Skin of body (tissue), 2 donors: ENCODE data around the gene RNU2-63P. TPM values are rescaled to one million over a fixed set of nuclear protein-coding genes. Genes with fewer than 3 reads are reported as not detected.
A peak's percentile ranks its signal among the peaks of the same experiment; 100 is the strongest.
"Not testable (repeated sequence)": the region's sequence is repeated elsewhere in the genome, so short reads cannot be mapped to it uniquely, and the experiment has no call there.

Source experiments
- DNase-seq: peaks from one replicate; lab custom pipeline; 2025; lab: John Stamatoyannopoulos, UW
- total RNA-seq: library from RNA; depleted of rRNA; stranded (reverse); fragments of >200 nt; gene quantifications from one replicate; pipeline ENCODE4 v1.2.3, GENCODE V29; 2014

RNU2-63P gene
- total RNA-seq, 1 donor from 2014 or later = not detected

DNA sequence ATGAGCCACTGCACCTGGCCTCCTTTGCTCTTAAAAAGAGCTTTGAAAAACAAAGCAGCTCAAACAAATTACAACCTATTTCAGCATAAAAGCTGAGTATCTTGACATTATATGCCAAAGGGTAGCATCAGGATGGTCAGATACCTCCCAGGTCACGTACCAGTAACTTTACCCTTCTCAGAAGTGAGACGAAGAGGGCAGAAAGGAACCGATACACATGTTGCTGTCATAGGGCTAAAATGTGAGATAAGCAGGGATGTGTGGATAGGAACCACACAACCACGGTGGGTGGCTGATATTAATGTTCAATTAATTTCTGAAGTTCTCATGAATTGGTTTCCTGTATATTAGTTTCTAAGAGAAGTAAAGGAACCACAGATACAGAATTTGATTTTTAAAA lies 12.6 kb upstream of the RNU2-63P start:
- DNase-seq = no peak

DNA sequence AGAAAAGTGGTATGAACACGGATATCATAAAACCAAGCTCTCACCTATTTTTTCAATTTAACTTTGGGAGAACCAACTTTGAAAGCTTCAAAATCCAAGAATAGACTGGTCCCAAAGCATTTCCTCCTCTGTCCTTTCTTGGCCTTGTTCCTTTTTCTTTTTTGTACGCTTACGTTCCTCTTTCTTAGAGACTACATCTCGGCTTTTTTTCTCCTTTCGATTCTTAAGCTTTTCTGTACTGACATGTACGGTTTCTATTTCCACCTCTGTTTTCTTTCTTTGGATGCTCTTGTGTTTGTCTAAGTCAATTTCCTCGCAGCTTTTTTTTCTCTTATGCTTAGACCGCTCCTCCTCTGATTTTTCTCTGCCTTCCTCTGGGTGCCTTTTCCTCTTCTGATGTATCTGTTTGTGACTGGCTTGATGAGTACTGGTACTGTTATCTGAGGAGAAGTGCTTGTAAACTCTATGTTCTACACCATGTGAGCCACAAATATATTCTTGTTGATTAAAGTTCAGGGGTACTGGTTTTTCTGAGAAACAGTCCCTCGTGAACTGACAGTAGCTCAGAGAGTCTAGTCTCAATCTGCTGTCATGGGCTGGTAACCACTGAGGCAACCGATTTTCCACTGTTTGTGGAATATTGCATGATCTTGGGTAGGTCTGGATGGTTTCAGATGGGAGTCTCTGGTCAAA lies 11.5 kb upstream of the RNU2-63P start:
- DNase-seq = no peak

DNA sequence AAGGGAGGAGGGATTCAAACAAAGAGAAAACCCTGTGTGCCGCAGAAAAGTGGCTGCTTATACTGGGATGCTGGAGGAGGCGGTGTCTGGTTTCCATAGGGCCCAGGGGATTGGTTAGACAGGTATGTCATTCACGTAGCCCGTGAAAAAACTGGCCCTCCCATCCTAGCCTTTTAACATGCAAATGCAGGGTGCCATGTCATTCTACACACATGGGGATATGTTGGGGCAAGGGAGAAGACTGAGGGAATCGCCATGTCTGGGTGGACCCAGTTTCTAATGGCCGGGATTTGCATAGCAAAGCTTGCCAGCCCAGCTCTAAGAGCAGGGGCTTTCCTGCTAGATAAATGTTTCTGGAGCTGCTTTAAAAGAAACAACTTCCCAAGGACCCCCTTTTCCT lies 8.2 kb upstream of the RNU2-63P start:
- no peak for DNase-seq

DNA sequence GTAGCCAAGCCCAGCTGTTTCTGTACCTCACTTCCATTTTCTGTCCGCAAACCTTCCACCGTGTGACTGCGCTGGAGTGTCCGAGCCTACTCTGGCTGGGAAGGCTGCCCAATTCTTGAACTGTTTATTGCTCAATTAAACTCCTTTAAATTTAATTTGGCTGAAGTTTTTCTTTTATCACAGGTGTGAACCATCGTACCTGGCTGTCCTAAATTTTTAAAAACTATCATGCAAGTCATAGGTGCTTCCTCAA lies 6.2 kb upstream of the RNU2-63P start:
- no peak for DNase-seq

DNA sequence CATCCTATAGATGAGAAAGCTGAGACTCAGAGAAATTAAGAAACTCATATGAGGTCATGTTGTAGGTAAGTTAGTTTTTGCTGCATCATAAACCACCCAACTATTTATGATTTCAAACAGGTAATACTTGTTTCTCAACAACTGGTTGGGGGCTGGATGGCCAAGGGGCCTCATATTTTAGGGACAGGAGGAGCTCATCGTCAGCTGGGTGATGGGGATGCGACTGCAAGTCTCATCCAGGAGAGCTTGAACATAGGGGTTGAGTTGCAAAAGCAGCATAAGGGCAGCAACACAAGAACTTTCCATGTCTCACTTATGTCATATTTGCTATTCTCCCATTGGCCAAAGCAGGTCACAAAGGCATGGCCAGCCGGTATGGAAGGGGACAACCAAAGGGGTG lies 3.6 kb upstream of the RNU2-63P start:
- DNase-seq = no peak

DNA sequence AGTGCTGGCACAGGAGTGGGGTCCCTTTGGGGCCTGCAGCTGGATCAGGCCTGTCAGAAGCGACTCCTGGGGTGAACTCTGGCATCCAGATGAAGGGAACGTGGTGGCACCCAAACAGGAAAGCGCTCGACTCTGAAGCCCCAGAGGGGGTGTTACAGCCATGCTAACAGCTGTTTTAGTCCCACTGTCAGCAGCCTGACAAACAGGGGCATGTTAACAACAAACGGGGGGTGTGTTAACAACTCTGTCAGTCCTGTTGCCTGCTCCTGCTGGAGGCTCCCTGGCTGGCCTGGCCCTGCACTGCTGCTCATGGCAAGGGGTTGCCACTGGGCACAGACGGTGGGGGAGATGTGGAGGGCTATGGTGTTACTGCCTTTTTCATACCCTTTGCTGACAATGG lies 2.6 kb upstream of the RNU2-63P start:
- no peak for DNase-seq

DNA sequence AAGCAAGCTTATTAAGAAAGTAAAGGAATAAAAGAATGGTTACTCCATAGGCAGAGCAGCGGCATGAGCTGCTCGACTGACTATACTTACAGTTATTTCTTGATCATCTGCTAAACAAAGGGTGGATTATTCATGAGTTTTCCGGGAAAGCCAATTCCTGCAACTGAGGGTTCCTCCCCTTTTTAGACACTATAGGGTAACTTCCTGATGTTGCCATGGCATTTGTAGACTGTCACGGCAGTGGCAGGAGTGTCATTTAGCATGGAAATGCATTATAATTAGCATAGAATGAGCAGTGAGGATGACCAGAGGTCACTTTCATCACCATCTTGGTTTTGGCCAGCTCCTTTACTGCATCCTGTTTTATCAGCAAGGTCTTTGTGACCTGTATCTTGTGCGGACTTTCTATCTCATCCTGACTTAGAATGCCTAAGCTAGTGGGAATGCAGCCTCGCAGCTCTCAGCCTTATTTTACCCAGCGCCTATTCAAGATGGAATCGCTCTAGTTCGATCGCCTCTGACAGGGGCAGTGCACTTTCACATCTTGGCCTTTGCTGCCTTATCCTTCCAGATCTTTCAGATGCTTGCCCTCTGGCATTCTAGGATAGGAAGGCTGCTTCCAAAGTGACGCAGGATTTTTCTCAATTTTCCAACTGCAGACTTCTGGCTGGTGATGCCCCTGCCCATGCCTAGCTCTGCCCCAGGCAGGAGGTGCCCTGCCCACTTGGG lies 1.9 kb upstream of the RNU2-63P start:
- peak; percentile 1 for DNase-seq

DNA sequence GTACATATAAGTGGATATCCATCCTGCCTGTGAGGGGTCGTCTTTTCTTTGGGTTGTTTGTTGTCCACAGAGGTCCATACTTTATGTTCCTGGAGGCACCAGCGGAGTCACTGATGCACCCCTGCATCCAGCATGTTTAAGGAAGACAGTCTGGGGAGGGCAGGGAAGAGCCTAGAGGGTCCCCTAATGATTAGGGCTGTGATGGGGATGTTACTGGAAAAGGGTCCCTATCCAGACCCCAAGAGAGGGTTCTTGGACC lies 1.4 kb upstream of the RNU2-63P start:
- not testable (repeated sequence) for DNase-seq

DNA sequence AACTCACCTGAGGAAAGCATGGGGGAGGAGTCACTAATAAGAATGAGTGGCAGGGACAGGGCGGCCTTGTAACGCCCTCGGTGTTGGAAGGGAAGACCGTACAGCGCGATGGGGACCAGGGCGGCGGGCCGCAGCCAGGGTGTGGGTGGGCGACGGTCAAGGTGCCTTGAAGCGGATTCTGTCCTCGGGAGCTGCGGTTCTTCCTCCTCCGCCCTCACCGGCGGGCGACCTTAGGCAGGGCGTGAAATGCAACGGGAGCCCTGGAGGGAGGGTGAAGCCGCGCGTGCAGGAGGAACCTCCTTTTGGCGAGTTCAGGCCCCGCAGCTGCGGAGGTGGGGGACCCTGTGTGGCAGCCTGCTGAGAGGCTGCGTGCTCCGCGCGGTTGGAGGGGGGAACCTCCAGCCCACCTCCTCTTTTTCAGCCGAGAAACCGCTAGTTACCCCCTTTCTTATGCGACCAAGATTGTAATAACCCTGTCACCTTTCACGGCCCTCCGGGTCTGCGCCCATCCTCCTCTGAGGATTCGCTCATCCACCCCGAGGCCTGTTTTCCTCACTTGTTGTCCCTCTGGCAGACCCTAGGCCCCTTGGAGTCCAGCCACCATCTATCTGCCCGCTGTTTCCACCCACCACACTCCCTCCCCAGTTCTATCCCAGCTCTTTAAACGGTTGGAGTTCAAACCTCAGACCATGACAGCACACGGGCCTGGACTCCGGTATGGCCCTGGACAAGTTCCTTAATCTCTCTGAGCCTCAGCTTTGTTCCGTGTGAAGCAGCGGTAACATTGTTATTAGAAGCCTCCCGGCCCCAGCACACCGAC lies 823 bp upstream of the RNU2-63P start:
- no peak for DNase-seq

DNA sequence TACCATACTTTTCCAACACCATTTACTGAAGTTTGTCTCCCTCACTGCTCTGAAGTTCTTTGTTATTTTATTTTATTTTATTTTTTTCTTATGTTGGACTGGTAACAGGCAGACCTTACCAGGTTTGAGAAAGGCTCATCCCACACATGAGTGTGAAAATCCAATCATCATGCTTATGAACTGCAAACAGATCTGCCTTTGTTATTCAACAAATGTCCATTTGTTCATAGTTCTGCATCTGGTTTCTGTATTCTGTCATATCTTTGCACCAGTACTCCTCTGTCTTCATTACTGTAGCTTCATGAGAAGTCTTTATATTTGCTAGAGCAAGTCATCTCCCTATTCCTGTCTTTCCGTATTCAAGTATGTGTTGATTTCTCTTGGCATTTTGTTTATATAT lies 5.3 kb downstream of the RNU2-63P start:
- peak; percentile 30 for DNase-seq

DNA sequence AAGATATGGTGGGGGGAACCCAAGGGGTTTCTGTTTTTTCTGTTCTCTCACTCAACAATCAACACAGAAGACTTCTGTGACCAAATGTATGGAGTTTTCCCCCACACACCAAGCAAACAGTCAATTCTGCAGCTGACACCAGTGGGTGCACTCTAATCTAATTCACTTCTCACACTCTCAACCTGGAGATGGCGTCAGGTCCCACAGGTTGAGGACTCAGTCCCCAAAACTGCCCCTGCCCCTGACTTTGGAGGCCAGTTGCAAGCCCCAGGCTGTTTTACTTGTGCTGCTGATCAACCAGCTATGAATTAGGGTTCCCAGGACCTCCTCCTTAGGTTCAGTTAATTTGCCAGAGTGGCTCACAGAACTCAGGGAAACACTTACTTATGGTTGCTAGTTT lies 6.2 kb downstream of the RNU2-63P start:
- DNase-seq = no peak

DNA sequence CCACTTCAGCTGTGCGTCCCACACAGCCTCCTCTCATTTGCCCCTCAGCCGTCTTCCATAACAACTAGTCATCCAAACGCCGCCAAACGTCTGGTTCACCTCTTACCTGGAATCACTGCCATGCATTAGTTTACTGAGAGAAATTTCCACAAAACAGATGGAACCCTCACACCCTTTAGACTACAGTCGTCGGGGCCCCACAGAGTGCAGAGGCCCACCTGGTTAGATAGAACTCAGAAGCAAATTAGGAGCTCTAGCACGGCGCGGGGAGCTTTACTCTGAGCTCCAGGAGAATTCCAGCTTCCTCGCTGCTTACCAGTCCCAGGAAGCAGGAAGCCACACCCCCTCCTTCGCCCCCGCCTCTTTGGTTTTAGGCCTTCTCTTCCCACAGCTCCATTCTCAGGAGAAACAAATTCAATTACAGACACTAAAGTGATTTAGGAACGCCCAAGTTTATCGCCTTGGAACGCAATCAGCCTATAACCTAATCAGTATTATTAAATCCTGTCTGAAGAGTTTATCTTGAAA lies 9.4 kb downstream of the RNU2-63P start:
- DNase-seq = no peak

DNA sequence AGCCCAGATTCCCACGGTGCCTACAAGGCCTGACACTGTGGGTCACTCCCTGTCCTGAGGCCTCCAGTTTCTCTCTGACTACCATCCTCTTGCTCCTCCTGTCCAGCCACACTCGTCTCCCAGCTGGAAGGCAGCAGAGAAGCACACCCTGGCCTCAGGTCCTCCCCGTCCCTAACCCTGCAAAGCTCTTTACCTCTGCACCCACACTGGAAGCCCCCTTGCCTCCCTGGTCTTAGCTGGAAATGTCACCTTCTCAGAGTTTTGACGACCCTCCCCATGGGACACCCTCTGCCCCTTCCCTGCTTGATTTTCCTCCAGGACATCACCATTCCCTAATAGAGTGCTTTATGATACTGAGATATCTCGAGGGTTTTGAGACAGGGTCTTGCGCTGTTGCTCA lies 10.6 kb downstream of the RNU2-63P start:
- DNase-seq = no peak

DNA sequence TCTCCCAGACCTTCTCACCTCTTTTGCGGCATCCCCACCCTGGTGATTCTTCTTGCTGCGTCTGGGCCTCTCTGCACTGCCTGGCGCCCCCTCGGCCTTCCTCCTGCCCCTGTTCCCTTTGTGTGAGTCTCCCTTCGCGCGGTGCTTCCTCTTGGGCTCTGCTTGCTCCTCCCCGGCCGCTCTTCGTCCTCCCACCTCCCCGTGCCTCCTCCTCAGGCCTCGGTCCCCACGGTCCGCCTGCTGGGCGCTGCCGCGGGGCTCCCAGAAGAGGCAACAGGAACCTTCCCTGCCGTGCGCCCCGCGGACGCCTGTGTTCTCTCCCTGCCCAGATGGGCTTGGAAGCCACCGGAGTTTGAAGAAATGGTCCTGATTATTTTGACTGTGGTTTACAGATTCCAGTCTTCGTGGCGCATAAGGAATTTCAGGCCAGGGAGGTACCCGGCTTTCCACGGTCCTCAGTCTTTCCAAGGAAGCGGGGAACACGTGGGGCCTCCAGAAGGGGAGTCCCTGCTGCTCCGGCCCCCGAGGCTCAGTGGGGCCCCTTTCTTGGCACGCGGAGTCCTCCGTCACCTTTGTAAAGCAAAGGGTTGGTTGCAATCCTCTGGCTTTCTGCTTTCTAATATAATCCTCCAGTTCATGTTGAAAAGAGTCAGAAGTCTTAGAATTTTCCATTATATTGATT lies 13.1 kb downstream of the RNU2-63P start:
- DNase-seq = no peak

DNA sequence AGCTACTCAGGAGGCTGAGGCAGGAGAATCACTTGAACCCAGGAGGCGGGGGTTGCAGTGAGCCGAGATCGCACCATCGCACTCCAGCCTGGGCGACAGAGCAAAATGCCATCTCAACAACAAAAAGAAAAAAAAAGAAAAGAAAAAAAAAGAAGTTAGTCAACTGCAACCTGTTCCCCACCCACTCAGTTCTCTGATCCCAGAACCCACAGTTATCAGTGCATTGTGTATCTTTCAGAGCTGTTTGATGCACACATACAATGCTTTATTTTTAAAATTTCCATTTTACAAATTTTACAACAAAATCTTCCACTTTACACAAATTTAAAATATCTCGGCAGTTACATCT lies 14.0 kb downstream of the RNU2-63P start:
- no peak for DNase-seq

DNA sequence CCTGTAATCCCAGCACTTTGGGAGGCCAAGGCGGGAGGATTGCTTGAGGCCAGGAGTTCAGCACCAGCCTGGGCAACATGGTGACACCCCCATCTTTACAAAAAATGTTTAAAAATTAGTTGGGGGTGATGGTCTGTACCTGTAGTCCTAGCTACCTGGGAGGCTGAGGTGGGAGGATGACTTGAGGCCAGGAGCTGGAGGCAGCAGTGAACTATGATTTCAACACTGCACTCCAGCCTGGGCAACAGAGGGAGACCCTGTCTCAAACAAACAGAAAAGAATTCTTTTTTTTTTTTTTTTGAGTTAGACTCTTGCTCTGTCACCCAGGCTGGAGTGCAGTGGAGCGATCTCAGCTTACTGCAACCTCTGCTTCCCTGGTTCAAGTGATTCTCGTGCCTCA lies 15.9 kb downstream of the RNU2-63P start:
- DNase-seq = not testable (repeated sequence)

DNA sequence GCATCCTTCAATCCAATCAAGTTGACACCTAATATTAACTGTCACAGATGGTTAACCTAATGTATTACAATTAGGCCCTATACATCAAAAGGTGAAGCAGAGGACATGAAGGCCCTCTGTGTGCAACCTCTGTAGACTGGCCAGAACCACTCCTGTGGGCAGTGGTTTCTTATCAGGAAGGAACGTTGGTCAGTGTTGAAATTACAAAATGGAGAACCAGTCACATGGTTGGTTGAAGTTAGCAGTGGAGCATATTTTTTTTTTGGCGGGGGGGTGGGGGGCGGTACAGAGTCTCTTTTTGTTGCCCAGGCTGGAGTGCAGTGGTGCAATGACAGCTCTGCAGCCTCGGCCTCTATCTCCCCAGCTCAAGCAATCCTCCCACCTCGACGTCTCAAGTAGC lies 19.8 kb downstream of the RNU2-63P start:
- no peak for DNase-seq

DNA sequence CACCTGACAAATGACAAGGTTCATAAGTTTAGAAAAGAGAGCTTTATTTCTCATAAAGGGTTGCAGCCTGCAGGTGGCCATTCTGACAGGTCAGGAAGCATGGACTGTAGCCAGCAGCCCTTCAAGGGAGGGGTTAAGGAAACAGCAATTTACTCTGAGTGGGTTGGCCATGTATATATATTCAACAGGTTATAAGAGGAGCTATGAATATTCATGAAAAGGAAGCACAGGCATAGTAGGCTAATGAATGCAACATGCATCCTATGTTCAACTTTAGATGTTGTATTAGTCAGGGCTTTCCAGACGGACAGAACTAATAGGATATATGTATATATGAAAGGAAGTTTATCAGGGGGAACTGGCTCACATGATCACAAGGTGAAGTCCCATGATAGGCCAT lies 20.6 kb downstream of the RNU2-63P start:
- DNase-seq = no peak

DNA sequence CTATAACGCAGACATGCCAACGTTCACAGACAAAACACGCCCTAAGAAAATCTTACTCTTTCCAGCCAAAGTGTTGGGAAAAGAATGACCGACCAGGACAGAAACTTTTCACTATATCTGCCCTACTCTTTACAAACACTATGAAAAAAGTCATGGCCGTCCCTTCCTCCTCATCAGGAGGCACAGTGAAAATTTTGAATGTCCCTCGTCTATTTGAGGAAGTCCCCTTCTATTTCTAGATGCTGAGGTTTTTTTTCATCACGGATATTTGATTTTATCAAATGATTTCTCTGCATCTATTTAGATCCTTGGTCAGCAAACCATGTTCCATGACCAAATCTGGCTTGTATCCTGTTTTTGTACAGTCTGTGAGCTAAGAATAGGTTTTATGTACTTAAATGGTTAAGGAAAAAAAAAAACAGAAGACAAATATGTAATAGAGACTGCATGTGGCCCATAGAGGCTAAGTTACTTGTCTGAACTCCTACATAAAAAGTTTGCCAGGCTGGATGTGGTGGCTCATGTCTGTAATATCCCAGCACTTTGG lies 22.0 kb downstream of the RNU2-63P start:
- DNase-seq = not testable (repeated sequence)

DNA sequence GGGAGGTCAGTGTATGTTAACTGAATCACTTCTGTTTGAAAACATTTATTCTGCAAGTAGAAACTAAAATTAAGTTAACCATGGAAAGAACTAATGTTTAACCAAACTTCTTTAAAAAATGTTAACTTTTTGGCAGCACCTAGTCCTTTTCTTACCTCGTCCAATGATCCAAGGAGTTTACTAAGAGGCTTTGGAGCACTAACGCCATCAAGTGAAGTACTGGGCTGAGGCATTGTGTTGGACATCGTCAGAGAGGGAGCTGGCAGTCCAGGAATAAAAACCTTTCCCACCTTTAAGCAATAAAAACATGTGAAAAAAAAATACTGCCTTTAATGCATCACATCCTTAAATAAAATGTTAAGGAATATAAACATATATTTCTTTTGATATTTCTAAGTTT lies 23.8 kb downstream of the RNU2-63P start:
- DNase-seq = not testable (repeated sequence)

DNA sequence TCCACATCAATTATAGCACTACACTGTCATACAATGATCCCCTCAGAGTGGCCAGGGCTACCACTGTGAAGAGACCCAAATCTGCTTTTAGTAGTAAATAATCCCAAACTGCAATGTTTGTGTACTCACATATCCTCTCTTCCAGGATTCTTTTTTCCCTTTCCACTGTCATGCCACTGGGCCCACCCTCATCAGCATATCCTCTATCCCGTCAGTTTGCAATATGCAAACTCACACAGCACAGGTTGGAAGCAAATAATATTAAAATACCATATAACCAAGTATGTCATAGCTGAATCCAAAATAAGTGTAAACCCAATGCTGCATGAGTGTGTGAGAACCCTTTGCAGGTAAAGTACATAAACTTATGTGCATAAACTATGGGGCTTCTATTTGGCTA lies 28.9 kb downstream of the RNU2-63P start:
- not testable (repeated sequence) for DNase-seq

DNA sequence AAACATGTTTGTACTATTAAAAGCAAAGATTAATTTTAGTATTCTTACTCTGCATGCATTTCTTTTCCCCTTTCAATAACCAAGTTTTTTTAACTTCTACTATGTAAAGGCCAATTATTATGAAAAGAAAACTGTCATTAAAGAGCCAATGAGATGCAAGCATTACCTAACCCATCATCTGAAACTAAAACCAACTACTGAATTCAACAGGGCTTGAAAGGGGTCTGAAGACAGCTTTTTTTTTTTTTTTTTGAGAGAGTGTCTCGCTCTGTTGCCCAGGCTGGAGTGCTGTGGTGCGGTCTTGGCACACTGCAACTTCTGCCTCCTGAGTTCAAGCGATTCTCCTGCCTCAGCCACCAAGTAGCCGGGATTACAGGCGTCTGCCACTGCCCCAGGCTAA lies 30.4 kb downstream of the RNU2-63P start:
- not testable (repeated sequence) for DNase-seq
